Fibroblast of mammary gland (primary cell): Measurements from ENCODE around the gene ICAM3.
A peak's percentile ranks its signal among the peaks of the same experiment; 100 is the strongest.
"Not testable (repeated sequence)": the region's sequence is repeated elsewhere in the genome, so short reads cannot be mapped to it uniquely, and the experiment has no call there.

ENCODE experiments used
- DNase-seq: peaks from one replicate; pipeline ENCODE4 v3.0.0-alpha.2; 2010; ENCODE audit warnings: low read depth
- H3K4me3 ChIP-seq: 2 replicates; pipeline ENCODE4 v1.5.1; 2011; ENCODE audit warnings: low read depth, mild to moderate bottlenecking, low read length, moderate library complexity; ENCODE audit not compliant: control insufficient read depth
- CTCF ChIP-seq: conservative IDR thresholded peaks from 2 replicates; pipeline ENCODE4 v1.5.1; 2011; ENCODE audit warnings: low read depth, low read length, inconsistent platforms; ENCODE audit not compliant: control insufficient read depth, insufficient read depth

ICAM3 gene

GRCh38 chr19:10339380-10339960 lies at the start of gene ICAM3:
ICAM3 (minus strand) TSS chr19:10339624; CDS start chr19:10339614, 10 bp downstream.
- TF ChIP-seq CTCF: no peak
- DNase-seq: no peak
- H3K4me3 ChIP-seq: no peak within 1 kb of the TSS

- no peak overlapping the region for H3K4me3 ChIP-seq
- DNase-seq: peak; percentile 81
- peak; percentile 96 for TF ChIP-seq CTCF
These were observed 49.5 kb upstream of the ICAM3 start for GRCh38 chr19:10388957-10389356.

DNA sequence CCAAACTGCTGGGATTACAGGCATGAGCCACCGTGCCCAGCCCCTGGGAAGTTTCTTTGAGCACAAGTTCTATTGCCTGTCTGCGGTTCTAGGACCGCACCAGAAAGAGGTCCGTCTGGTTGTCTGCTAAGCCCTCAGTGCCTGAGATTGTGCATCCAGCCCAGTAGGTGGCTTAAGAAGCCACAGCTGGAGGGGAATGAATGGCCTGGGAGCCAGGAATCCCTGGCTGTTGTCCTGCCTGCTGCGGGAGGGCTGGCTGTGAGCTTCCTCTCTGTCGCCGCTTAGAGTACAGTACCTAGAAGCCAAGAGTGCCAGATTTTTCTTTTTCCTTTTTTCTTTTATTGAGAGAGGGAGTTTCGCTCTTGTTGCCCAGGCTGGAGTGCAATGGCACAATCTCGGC lies 45.2 kb upstream of the ICAM3 start:
- DNase-seq: no peak
- H3K4me3 ChIP-seq: no peak overlapping the region
- no peak for TF ChIP-seq CTCF

DNA sequence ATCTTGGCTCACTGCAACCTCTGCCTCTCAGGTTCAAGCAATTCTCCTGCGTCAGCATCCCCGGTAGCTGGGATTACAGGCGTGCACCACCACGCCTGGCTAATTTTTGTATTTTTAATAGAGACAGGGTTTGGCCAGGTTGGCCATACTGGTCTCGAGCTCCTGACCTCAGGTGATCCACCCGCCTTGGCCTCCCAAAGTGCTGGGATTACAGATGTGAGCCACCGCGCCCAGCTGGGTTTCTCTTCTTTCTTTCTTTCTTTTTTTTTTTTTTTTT lies 43.7 kb upstream of the ICAM3 start:
- not testable (repeated sequence) for H3K4me3 ChIP-seq, DNase-seq

GRCh38 chr19:10380313-10381102 lies 41.1 kb upstream of the ICAM3 start, which contains the start of gene TYK2:
TYK2 (minus strand) TSS chr19:10380572; CDS start chr19:10378406, 2,166 bp downstream.
- peak within 1 kb of the TSS; percentile 97 for H3K4me3 ChIP-seq
- no peak for TF ChIP-seq CTCF
- DNase-seq: peak; percentile 98

GRCh38 chr19:10379880-10380312 lies 40.5 kb upstream of the ICAM3 start:
- no peak for DNase-seq
- no peak for TF ChIP-seq CTCF

DNA sequence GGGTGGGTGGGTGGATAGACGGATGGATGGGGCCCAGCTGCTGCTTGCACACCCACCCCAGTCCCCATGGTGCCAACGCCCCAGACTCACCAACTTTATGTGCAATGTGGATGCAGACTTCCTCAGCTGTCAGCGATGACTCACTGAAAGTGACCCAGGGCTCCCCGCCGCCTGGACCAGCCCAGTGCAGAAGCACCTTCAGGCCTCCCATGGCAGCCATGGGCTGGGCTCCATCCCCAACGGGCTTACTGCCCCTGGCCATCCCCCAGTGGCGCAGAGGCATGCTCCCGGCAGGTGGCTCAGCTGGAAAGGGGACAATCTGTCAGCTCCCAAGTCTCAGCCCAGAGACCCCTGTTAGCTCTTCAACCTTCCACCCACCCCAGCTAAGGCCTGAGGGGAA lies 38.7 kb upstream of the ICAM3 start:
- DNase-seq: no peak
- no peak overlapping the region for H3K4me3 ChIP-seq
- no peak for TF ChIP-seq CTCF

More at GRCh38 chr19:10379880-10380312, 40.5 kb upstream of the ICAM3 start:
- peak overlapping the region; percentile 97 for H3K4me3 ChIP-seq

GRCh38 chr19:10377140-10377640 lies 37.8 kb upstream of the ICAM3 start:
- DNase-seq, H3K4me3 ChIP-seq: not testable (repeated sequence)
